Endothelial cell of umbilical vein (primary cell): Measurements from ENCODE around the gene OXNAD1. TPM values are rescaled to one million over a fixed set of nuclear protein-coding genes. Genes with fewer than 3 reads are reported as not detected.

Experiments
- BruUV-seq: library from RNA; stranded (reverse); fragments of 400-500 nt; replicated peaks from 2 replicates; lab custom pipeline; 2021; lab: Mats Ljungman, UMichigan
- CTCF ChIA-PET: fragments of 300-600, 350-600 bp; sonication (Branson Sonifier 250); formaldehyde crosslinking; loops from one replicate; lab custom pipeline; 2021; ENCODE audit warnings: antibody characterized with exemption, inconsistent platforms; lab: Charles Lee
- POLR2A ChIA-PET: fragments of 300-600, 350-600 bp; sonication (Branson Sonifier 250); formaldehyde crosslinking; loops from one replicate; lab custom pipeline; 2021; ENCODE audit warnings: antibody characterized with exemption, inconsistent platforms; lab: Charles Lee
- DNase-seq: peaks from one replicate; pipeline ENCODE4 v3.0.0-alpha.2; 2011; ENCODE audit warnings: low read depth, low spot score
- FAIRE-seq: peaks from 2 replicates; lab custom pipeline; 2011; peaks lifted over from hg19 to GRCh38; lab: Jason Lieb, UNC
- H2AFZ ChIP-seq: 2 replicates; pipeline ENCODE4 v1.6.0; 2012; ENCODE audit warnings: low read depth, low read length, control low read depth, inconsistent platforms
- H3K27ac ChIP-seq: 2 replicates; pipeline ENCODE4 v1.5.1; 2011; ENCODE audit warnings: low read depth, mild to moderate bottlenecking, control low read depth, low read length, moderate library complexity; ENCODE audit not compliant: insufficient read depth
- H3K27me3 ChIP-seq, 2 experiments: 2 replicates each; pipeline versions ENCODE4 v1.6.0 to v1.6.1; 2011; ENCODE audit warnings: low read length in 2 of 2, mixed read lengths in 1 of 2; ENCODE audit not compliant: control insufficient read depth in 2 of 2, insufficient read depth in 2 of 2
- H3K36me3 ChIP-seq, 2 experiments: 2 replicates in 1 of 2; 3 replicates in 1 of 2; pipeline ENCODE4 v1.5.1; 2011; ENCODE audit warnings: low read length in 2 of 2, mild to moderate bottlenecking in 1 of 2, moderate library complexity in 1 of 2; ENCODE audit not compliant: control insufficient read depth in 2 of 2, insufficient read depth in 2 of 2; ENCODE audit errors: extremely low read depth in 1 of 2
- H3K4me1 ChIP-seq: 3 replicates; pipeline ENCODE4 v1.5.1; 2011; ENCODE audit warnings: mild to moderate bottlenecking, low read length; ENCODE audit not compliant: control insufficient read depth, insufficient read depth; ENCODE audit errors: extremely low read depth
- H3K4me2 ChIP-seq: 2 replicates; pipeline ENCODE4 v1.6.1; 2011; ENCODE audit warnings: low read length, control low read depth, mixed read lengths; ENCODE audit not compliant: insufficient read depth
- H3K4me3 ChIP-seq, 3 experiments: fragments of 200-600 bp in 1 of 3; sonication (generic), shearing (Covaris generic) in 1 of 3; replicated peaks in 1 of 3; 2 replicates each; pipeline ENCODE4 v1.5.1; 2011 to 2016; ENCODE audit warnings: control low read depth in 3 of 3, low read length in 3 of 3, mild to moderate bottlenecking in 2 of 3, inconsistent platforms in 1 of 3, low read depth in 1 of 3, moderate library complexity in 1 of 3; ENCODE audit not compliant: insufficient read depth in 1 of 3
- H3K79me2 ChIP-seq: 2 replicates; pipeline ENCODE4 v1.6.0; 2012; ENCODE audit warnings: low read length, inconsistent platforms; ENCODE audit not compliant: control insufficient read depth, insufficient read depth
- H3K9ac ChIP-seq: replicated peaks from 2 replicates; pipeline ENCODE3; 2011; ENCODE audit warnings: low read length, control low read depth; ENCODE audit not compliant: insufficient read depth; ENCODE audit errors: extremely low read depth
- H3K9me1 ChIP-seq: replicated peaks from 3 replicates; pipeline ENCODE4 v1.6.0; 2011; ENCODE audit warnings: mild to moderate bottlenecking, low read length; ENCODE audit not compliant: control insufficient read depth, insufficient read depth; ENCODE audit errors: extremely low read depth
- H3K9me3 ChIP-seq: replicated peaks from 2 replicates; pipeline ENCODE4 v1.5.1; 2012; ENCODE audit warnings: low read length, inconsistent platforms; ENCODE audit not compliant: control insufficient read depth, insufficient read depth
- H4K20me1 ChIP-seq: replicated peaks from 2 replicates; pipeline ENCODE3; 2011; ENCODE audit warnings: mild to moderate bottlenecking, low read length; ENCODE audit not compliant: control insufficient read depth, insufficient read depth; ENCODE audit errors: extremely low read depth
- CTCF ChIP-seq, 2 donors: IDR thresholded peaks; 1 replicate in 1 of 2; 2 replicates in 1 of 2; pipeline ENCODE4 v1.5.1; 2011; ENCODE audit warnings: low read length in 2 of 2, mild to moderate bottlenecking in 2 of 2, moderate library complexity in 2 of 2, control low read depth in 1 of 2, inconsistent platforms in 1 of 2, low read depth in 1 of 2; ENCODE audit not compliant: insufficient read depth in 1 of 2; ENCODE audit errors: extremely low read depth in 1 of 2
- EZH2 ChIP-seq: IDR thresholded peaks from 2 replicates; pipeline ENCODE4 v1.6.1; 2012; ENCODE audit warnings: borderline replicate concordance, low read depth, mild to moderate bottlenecking, moderate library complexity, low read length, inconsistent platforms; ENCODE audit not compliant: severe bottlenecking
- FOS ChIP-seq: IDR thresholded peaks from 2 replicates; pipeline ENCODE4 v1.6.1; 2011; ENCODE audit warnings: mild to moderate bottlenecking, low read length, moderate library complexity, borderline replicate concordance; ENCODE audit not compliant: insufficient read depth
- GATA2 ChIP-seq: IDR thresholded peaks from 2 replicates; pipeline ENCODE4 v1.7.0; 2011; ENCODE audit warnings: low read depth, mild to moderate bottlenecking, moderate library complexity, mixed read lengths, low read length; ENCODE audit not compliant: insufficient read length, insufficient read depth
- JUN ChIP-seq: IDR thresholded peaks from 2 replicates; pipeline ENCODE4 v1.6.1; 2011; ENCODE audit warnings: borderline replicate concordance, low read depth; ENCODE audit not compliant: insufficient read length, insufficient read depth
- MYC ChIP-seq: IDR thresholded peaks from one replicate; pipeline ENCODE4 v1.6.1; 2011; ENCODE audit warnings: mild to moderate bottlenecking, low read depth, low read length
- POLR2A ChIP-seq: IDR thresholded peaks from 2 replicates; pipeline ENCODE4 v1.6.1; 2012; ENCODE audit warnings: low read depth, mild to moderate bottlenecking, control low read depth, low read length
- POLR2AphosphoS5 ChIP-seq: IDR thresholded peaks from 2 replicates; pipeline ENCODE4 v1.6.1; 2012; ENCODE audit warnings: low read depth, mild to moderate bottlenecking, control low read depth, low read length, moderate library complexity; ENCODE audit not compliant: insufficient read depth
- dilution Hi-C: fragments of 300-500 bp; cut with MboI; formaldehyde crosslinking; loops from one replicate; pipeline ENCODE4 v1.15.0; 2019; ENCODE audit warnings: low sequenced_read_pairs; ENCODE audit not compliant: extremely low pct_ligation_motif_present
- intact Hi-C: fragments of 100-400 bp; cut with micrococcal nuclease; formaldehyde crosslinking; loops from one replicate; pipeline ENCODE4 v1.10.0; 2022
- polyA plus RNA-seq, 4 experiments: library from polyadenylated mRNA; depleted of rRNA in 3 of 4; stranded (reverse) in 3 of 4; unstranded in 1 of 4; fragments of >200 nt; gene quantifications; 2 replicates each; pipeline versions ENCODE4 v1.2.1 to v1.2.3, GENCODE V29; 2011 to 2012; ENCODE audit warnings: missing spikeins in 1 of 4
- total RNA-seq: library from RNA; stranded (reverse); gene quantifications from 2 replicates; pipeline ENCODE4 v1.2.3, GENCODE V29; 2021
- TF ChIP-seq, protein P1 (sequence below): IDR thresholded peaks from 2 replicates; pipeline ENCODE4 v1.6.1; 2011; ENCODE audit not compliant: insufficient read depth, insufficient read length

Gene OXNAD1
- total and polyA plus RNA-seq, 2 donors (not counting 3 experiments of a cell fraction or from before 2014, with no cell fraction given), result 5.5 to 9.7 TPM

GRCh38 chr3:16229681-16230080 is 35.3 kb upstream of the OXNAD1 start:
- H3K9me1 ChIP-seq, result no peaks in the 10 kb centered on the region
- ChIA-PET CTCF (interaction anchor here (0.7 kb wide), 1 partner anchor 15 kb away, joined by 3 read pairs; no protein-coding TSS in a partner anchor), POLR2A (no interaction called here)
- intact Hi-C loops (no loop called here), dilution Hi-C loops (no loop called here)
- H3K36me3 ChIP-seq, result no peaks in the 10 kb centered on the region
- FAIRE-seq (no peak), DNase-seq (no peak)
- no peak overlapping the region for H2AFZ ChIP-seq
- no TSS peak for BruUV-seq
- H3K4me1 ChIP-seq, result no peaks in the 10 kb centered on the region
- no peak overlapping the region for H3K27ac ChIP-seq
- H3K9me3 ChIP-seq, result no peaks in the 10 kb centered on the region
- no peak overlapping the region for H3K4me2 ChIP-seq
- no peaks in the 10 kb centered on the region for H4K20me1 ChIP-seq
- H3K79me2 ChIP-seq, result no peaks in the 10 kb centered on the region
- H3K27me3 ChIP-seq, result peaks cover 0 to 2% of the 10 kb centered on the region in 2 experiments
- H3K9ac ChIP-seq, result no peak overlapping the region
- no peak overlapping the region for H3K4me3 ChIP-seq
- TF ChIP-seq CTCF (IDR thresholded peaks at IDR 0.05; ENCODE audit: extremely low read depth in 1 of 2, insufficient read depth in 1 of 2, low read depth in 1 of 2, low read length in 2 of 2), result no peak
- no peak for TF ChIP-seq POLR2A
- no peak for TF ChIP-seq EZH2
- TF ChIP-seq POLR2AphosphoS5, result no peak
- TF ChIP-seq, protein P1, sequence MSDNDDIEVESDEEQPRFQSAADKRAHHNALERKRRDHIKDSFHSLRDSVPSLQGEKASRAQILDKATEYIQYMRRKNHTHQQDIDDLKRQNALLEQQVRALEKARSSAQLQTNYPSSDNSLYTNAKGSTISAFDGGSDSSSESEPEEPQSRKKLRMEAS, result no peak
- no peak for TF ChIP-seq FOS
- no peak for TF ChIP-seq GATA2
- TF ChIP-seq JUN, result no peak
- no peak for TF ChIP-seq MYC
